ENCODE results near the gene RPL10A.
A peak's percentile ranks its signal among the peaks of the same experiment; 100 is the strongest.

Gene RPL10A

DNA sequence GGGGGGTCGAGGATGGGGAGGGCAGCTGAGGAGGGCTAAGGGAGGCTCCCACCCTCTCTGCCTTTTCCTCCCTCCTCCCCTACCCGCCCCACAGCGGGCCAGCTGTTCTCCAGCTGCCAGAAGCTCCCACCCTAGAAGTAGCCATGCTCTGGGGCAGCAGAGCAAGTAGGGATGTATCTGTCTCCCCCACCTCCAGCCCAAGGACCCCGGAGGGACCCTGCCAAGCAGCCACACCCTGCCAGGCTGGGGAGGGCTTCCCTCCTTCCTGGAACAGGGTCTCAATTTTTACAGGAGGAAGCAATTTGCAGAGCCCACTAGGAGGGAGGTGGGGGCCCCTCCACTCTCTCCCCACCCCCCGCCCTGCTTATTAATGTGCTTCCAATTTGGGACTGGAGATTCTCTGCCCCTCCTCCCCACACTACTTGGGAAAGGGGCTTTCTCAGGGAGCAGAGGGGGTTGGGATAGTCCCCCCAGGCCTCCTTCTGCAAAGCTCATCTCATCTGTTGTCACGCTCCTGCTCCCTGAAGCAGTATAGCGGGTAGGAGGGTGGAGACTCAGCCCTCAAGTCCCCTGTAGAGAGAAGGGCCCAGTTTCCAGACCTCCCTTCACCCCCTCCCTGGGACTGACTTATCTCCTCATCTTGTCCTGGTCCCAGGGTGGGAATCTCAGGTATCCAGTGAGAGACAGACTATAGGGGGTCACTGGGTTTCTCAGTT is 24.2 kb downstream of the RPL10A start:
- no peak for DNase-seq (ENCODE audit: low read depth in 2 of 2)

DNA sequence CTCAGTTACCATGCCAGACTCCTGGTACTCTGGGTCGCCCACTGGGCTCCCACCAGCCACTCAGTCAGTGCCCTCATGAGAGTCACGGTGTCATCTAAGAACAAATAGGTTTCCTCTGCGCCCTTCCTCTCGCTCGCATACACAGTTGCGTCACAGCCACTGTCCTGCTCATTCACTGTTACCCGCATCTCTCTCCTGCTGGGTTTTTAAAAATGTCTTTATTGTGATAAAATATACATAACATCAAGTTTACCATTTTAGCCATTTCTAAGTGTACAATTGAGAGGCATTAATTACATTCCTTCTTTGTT is 24.7 kb downstream of the RPL10A start:
- DNase-seq (ENCODE audit: low read depth in 2 of 2), result no peak

DNA sequence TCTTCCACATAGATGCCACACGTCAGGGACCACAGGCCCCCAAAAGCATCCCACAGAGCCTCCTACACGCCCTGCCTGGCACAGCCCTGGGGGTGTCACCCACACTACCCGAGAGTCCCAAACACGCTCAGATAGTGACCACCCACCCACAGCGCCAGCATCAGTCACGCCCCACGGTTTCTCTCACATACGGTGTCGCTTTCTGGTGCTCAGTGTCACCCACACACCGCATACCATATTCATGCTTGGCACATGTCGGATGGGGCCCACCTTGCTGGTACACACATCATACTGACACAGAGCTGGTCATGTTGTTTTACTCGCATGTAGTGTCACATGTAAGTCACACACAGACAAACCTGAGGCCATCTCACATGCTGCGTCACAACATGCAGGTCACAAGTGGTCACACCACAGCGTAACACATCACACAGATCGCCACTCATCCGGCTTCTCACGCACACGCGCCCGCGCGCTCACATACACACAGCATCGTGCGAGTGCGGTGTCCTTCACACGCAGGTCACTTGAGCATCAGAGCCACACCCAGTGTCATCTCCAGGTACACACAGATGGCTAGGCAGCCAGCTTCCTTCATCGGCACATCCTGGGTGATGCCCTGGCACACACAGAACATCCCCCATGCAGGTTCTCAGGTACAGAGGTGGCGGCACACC is 25.2 kb downstream of the RPL10A start:
- DNase-seq (ENCODE audit: low read depth in 2 of 2), result no peak

DNA sequence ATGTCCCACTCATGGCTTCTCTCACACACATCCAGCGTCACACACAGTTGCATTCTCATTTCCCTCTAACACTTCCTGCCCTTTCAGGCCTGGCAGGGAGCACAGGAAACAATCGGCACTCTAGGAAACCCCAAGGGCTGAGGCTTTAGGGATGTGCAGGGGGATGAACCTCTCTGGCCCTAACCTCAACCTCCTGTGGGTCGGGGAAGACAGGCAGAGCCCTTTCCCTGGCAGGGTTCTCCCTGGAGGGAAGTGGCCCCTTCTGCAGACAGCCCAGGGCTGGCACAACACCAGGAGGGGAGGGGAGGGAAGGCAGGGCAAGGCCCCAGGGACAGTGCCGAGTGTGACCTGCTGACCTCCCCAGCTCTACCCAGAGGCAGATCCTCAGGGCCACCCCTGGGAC is 26.0 kb downstream of the RPL10A start:
- DNase-seq (ENCODE audit: low read depth in 2 of 2), result no peak

DNA sequence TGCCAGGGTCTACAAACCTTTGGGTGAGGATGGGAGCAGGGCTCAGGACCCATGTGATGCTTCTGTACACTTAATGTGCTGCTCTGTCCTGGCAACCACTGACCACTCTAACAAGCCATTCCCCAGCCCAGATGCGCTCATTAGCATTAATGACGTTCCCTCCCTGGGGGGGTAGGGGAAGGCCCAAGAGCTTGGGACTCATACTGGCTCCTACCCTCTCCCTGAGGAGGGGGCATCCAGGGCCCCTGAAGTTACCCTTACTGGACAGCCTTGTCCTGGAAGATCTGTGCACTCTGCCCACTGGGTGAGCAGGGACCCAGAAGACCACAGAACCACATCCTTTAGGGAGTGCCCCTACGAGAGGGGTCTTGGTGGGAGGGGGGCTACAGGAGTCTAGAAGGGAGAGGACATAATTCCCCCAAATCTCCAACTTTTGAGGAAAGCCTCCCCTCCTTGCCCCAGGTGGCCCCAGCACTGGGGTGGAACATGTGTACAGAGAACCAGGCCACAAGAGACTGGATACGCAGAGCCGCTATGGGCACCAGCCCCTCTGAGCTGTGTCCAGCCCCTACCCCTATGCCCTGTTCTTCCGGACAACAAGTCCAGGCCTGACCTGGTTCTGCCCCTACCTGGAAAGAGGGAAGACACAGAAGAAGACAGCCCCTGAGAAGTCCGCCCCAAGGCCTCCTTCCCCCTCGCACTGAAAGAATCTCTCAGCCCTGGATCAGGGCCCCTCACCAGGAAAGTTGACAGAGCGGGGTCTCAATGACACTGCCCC is 27.2 kb downstream of the RPL10A start:
- DNase-seq (ENCODE audit: low read depth in 2 of 2), result no peak

DNA sequence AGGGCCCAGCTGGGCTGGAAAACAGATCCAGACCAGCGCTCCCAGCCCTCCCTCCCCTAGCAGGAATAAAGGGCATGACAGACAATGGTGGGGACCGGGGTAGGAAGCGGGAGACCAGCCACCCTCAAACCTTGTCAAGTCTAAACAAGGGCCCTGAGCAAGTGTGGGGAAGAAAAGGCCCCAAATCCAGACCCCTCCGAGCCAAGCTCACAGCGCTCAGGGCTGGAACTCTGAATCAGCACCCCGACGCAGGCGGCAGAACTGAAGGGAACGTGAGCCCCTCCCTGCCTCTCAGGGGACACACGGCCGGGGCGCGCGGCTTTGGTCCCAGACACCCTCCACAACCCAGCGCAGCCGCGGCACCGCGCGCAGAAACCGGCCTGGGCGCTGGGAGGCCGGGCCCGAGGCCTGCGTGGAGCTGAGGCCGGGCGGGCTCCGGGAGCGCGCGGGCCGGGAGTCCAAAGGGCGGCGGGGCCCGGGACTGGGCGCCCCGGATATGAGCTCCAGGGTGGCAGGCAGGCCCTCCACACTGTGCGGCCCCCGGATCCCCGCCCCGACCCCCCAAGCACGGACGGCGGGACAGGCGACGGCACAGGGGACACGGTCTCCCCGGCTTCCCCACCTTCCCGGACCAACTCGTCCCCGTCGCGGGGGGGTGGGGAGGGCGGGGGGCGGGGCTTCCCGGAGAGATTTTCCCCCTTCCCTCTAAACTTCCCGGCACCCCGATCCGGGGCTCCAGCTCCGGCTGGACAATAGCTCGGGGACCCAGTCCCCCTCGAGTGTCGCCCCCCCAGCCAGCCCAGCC is 28.0 kb downstream of the RPL10A start:
- DNase-seq (ENCODE audit: low read depth in 2 of 2), result no peak

DNA sequence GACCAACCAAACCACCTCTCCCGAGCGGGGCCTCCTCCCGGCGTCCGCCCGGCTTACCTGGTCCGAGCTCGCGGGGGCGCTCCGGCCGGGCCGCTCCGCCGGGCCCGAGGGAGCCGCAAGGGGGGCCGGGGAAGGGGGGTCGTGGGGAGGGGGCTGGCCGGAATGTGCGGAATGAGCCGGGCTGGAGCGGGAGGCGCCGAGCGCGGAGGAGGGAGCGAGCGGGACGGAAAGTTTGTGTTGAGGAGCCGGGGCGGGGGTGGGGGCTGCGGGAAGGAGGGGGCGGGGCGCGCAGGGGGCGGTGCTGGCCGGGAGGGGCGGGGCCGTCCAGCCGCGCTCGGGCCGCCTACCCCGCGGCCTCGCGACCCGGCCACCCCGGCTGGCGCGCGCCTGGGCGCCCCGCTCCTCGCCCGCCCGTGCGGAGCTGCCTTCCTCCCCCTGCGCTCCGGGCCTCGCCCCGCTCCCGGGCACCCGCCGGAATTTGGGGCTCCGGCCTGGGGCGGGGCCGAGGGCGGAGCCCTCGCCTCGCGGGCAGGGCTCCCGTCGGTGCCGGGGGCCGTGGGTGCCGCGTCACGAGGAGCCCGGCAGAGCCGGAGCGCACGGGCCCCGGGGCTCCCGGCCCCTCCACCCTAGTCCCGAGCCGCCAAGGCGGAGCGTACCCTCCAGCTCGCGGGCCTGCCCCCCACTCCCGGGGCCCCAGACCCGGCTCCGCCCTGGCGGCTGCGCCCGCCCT is 28.8 kb downstream of the RPL10A start, which contains the start of gene TEAD3:
Gene TEAD3 (minus strand): TSS at position 239 of the 730 bp plus-strand sequence.
- DNase-seq (ENCODE audit: low read depth in 2 of 2), result peak; percentile 8 to 13

DNA sequence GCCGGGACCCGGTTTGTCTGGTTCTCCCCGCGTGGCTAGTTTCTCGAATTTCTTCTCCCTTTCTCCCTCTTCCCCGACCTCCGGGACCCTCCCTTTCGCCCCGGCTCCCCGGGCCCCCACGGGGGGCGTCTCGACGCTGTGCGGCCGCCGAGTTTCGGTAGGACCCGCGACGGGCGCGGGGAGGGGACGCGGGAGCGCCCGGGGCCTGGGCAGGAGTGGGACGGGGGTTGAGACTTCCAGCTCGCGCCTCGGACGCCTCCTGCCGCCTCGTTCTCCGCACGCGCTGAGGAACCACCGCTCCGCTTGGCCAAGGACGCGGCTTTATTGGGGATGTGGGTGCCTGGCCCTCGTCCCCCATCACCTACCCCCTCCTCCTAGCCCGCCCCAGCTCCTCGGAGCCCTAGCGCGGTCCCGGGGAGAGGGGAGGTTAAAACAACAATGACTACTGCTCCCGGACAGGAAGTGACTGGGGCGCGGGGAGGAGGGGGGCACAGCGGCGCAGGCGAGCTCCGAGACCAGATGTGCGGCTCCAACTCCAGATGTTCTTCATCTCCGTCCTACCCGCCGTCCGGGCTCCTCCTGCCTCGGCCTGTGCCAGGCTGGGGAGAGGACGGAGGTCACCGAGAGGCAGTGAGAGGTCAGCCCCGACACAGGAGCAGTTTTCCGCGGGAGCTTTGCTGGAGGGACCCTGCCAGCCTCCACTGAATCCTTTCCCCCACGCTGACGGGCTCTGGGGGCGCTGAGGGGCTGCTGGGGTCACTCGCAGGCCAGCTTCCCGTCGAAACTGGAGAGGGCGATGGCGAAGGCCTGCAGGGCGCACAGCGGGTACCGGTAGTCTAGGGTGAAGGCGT is 29.6 kb downstream of the RPL10A start:
- no peak for DNase-seq (ENCODE audit: low read depth in 2 of 2)

DNA sequence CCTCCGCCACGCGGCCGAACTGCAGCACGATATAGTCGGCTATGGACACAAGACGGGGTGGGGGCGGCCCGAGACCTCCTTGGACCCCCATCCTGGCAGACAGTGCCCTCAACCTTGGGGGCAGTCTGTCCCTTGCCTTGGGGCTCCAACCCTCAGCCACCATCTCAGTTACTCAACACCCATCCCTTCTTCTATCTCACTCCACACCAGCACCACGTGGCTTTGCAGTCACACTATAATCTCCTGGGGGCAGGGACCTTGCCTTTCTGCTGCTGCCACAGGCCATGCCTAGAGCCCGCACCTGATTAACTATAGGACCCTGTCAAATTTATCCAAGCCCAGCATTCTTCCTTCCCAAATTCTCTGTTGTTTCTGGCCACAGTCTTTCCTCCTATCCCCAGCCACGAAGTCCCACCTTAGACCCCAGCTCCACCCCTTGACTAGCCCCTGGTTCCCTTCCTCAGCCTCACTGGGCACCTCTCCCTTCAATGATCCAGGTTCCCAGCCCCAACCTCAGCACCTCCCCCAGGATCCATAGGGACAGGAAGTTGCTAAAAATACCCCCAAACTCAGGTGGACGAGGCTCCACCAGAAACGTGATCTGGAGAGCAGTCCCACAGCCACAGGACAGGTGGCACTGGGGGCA is 30.3 kb downstream of the RPL10A start:
- no peak for DNase-seq (ENCODE audit: low read depth in 2 of 2)

DNA sequence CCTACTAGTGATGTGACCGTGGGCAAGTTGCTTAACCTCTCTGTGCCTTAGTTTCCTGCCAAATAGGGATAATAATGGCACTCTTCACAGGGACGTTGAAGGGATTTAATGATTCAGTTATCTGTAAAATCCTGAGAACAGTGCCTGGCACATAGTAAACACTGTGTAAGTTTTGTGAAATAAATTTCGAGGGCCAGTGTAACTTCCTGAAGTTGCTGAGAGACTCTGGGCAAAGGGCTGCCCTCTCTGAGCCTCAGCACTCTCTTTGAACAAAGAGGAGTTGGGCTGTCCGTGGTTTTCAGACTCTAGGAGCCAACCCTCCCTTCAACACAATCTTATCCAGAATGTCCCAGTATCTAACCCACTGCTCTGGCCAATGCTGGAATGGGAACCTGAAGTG is 31.2 kb downstream of the RPL10A start:
- DNase-seq (ENCODE audit: low read depth in 2 of 2), result no peak

DNA sequence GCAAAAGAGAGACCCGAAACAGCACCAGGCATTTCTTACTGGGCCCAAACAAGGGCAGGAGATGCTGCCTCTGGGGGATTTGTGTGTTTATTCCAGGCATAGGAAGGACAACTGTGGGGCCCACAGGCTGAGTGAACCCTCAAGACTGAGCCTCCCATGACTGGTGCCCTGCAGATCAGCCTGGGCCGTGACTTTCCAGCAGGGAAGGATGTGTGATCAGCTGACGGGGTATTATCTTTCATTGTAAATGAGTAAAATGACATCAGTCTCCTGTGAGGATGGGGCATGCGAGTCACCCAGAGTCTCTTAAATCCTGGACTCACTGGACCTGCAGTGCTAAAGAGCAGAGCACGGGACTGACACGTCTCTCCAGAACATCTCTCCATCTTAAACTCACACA is 32.6 kb downstream of the RPL10A start:
- DNase-seq (ENCODE audit: low read depth in 2 of 2), result no peak

DNA sequence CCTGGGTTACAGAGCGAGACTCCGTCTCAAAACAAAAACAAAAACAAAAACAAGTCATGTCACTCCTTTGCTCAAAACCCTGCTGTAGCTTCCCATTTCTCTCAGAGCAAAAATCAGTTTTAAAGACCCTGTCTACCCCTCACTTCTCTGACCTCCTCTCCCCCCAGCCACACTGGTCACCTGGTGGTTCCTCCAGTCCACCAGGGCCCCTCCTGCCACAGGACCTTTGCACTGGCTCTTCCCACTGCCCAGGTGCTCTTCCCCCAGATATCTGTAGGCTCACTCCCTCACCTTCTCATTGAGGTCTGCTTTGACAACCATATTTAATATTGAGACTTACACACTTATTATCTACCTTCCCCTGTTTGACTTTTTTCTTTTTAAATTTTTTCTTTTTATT is 33.6 kb downstream of the RPL10A start:
- no peak for DNase-seq (ENCODE audit: low read depth in 2 of 2)

DNA sequence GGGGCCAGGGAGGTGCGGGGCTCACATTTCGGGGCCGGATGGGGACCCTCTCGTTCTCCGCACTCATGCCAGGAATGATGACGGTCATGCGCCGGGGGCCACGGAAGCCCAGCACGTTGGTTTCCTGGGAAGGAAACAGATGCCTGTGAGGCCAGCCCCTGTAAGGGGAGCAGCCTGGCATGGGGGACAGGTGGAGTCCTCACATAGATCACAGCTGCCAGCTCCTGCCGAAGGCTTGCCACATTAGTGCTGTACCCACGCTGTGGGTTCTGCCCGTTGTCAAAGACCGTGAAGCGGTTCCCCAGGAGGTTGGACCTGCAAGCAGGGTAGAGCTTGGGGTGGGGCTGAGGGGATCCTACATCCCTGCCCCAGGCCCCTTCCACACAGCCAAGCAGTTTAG is 35.3 kb downstream of the RPL10A start:
- DNase-seq (ENCODE audit: low read depth in 2 of 2), result no peak

DNA sequence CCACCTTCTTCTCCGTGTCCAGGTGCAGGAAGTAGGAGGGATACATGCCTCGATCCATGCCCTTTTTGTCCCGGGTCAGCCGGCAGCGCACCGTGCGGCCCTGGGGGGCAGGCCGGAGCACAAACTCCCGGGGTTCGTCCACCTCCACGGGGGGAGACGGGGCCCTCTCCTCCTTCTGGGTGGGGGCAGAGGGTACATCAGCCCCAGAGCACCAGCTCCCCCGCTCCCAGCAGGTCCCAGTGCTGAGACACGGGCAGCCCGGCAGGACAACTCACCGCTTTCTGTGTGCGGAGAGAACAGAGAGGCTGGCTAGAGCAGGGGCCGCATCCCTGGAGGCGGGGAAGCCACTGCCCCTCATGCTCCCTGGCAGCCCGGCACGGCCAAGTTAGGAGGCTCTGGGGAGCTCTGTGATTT is 37.8 kb downstream of the RPL10A start:
- DNase-seq (ENCODE audit: low read depth in 2 of 2), result no peak

DNA sequence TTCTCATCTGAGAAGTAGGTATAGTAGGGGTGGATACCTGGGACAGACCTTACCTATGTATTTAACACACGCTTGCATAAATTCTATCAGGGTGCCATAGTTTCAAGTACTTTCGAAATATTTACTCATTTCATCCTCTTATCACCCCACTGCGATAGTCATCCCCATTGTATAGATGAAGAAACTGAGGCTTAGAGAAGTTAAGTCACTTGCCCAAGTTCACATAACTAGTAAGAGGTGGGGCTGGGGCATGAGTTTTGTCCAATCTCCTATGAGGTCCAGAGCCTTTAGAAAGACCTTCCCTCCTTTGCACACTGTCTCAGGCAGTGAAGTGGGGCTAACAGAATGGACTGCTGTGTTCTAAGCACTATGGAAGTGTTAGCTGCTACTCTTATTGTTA is 38.3 kb downstream of the RPL10A start:
- DNase-seq (ENCODE audit: low read depth in 2 of 2), result no peak

DNA sequence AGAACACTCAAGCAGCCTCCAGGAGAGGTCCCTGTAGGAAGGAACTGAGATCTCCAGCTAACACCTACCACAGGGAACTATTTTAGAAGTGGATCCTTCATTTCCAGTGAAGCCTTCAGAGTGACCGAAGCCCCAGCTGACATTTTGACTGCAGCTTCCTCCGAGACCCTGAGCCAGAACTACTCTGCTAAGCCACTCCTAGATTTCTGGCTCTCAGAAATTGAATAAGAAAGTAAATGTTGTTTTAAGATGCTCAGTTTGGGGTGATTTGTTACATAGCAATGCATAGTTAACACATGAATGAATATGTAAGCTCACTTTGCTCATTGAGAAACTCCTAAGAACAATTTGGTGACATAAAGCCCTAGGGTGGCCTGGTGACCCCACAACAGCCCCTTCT is 39.0 kb downstream of the RPL10A start:
- no peak for DNase-seq (ENCODE audit: low read depth in 2 of 2)

DNA sequence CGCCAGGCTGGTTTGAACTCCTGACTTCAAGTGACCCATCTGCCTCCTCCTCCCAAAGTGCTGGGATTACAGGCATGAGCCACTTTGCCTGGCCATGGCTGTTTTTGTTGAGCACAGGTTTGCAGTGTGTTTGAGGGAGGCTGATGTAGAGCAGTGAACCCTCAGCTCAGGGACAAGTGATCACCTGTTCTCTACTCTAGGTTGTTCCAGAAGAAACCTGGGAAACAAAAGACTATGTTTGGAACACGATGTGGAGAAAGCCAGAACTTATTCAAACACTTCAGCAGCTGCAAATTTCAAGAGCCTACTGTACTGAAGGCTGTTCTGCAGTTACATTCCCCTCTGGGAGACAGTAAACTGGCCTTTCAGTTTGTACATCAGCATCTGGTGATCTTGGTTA is 39.8 kb downstream of the RPL10A start:
- DNase-seq (ENCODE audit: low read depth in 2 of 2), result no peak

DNA sequence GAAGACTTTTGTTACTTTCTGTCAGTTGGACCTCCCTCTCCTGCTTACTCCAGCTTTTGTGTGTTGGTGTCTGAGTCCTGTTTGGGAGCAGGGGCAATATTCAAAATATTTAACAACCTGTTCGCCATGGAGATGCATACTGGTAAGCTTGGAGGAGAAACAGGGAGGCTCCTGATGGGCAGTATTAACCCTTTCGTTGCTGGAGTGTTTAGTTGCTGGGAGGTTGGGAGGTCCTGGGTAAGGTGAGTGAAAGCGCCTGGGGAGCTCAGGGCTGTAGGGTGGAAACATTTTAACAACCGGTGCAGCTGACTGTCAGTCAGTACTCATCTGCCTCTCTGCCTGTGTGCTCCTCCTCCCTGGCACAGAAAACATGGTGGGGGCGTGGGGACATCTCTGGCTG is 40.3 kb downstream of the RPL10A start:
- DNase-seq (ENCODE audit: low read depth in 2 of 2), result no peak

DNA sequence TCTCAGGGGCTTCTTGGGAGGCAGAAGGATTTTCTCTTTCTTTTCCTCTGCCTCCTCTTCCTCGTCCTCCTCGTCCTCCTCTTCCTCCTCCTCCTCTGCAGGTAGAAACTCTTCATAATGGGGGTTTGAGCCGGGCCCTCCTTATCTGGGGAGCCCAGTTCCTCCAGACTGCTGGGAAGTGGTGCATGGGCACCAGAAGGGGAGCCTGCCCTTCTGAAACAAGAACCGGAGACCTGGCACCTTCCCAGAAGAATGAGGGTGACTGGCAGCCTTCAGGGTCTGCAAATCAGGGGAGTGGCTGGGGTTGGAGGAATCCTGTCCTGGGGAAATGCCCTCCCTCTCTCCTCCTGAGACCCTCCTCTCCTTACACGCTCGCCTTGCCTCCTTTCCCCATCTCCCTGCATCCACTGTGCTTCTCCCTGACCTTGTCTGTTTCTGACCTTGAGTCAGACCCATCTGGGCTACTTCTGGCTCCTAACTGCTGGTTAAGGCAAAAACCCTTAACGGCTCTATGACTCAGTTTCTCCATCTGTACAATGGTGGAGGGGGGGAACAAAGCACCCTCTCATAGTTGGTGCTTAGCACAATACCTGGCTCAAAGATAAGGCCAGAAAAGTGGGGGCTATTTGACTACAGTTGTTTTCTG is 42.8 kb downstream of the RPL10A start:
- DNase-seq (ENCODE audit: low read depth in 2 of 2), result no peak

DNA sequence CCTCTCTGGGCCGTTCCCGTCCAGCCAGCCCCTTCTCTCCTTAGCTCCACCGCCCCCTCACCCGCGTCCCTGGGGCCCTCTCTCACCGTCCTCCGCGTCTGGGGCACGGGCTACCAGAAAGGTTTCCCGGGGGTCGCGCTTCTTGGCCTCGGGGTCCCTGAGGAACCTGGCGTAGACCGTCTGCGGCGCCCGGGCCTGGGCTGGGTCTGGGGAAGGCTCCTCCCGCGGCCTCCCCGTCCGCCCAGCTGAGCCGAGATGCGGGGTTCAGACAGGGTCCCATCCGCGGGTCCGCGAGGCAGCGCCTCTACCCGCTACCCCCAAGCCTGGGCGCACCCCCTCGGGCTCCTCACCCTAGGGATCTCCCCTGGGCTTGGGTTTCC is 43.4 kb downstream of the RPL10A start:
- no peak for DNase-seq (ENCODE audit: low read depth in 2 of 2)

Measured in stimulated activated CD8-positive, alpha-beta memory T cell treated with anti-CD3 and anti-CD28 coated beads, Interleukin-7, amount 100 ng/mL, for 1 hour (primary cell).